ENCODE data around the gene TRPM4.

DNA sequence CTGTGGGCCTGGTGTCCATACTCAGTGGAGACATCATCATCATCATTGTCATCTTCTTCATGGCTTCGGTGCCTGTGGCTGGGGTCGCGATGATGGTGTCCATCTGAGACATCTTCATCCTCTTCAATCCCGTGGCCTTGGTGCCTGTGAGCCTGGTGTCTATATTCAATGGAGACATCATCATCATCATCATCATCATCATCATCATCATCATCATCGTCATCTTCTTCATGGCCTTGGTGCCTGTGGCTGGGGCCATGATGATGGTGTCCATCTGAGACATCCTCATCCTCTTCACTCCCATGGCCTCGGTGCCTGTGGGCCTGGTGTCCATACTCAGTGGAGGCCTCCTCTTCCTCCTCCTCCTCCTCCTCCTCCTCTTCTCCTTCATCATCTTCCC, 3.3 kb upstream of the TRPM4 start:
- no peak for TF ChIP-seq POLR2A (IDR thresholded peaks at IDR 0.05)
- TF ChIP-seq, protein P1, sequence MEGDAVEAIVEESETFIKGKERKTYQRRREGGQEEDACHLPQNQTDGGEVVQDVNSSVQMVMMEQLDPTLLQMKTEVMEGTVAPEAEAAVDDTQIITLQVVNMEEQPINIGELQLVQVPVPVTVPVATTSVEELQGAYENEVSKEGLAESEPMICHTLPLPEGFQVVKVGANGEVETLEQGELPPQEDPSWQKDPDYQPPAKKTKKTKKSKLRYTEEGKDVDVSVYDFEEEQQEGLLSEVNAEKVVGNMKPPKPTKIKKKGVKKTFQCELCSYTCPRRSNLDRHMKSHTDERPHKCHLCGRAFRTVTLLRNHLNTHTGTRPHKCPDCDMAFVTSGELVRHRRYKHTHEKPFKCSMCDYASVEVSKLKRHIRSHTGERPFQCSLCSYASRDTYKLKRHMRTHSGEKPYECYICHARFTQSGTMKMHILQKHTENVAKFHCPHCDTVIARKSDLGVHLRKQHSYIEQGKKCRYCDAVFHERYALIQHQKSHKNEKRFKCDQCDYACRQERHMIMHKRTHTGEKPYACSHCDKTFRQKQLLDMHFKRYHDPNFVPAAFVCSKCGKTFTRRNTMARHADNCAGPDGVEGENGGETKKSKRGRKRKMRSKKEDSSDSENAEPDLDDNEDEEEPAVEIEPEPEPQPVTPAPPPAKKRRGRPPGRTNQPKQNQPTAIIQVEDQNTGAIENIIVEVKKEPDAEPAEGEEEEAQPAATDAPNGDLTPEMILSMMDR (IDR thresholded peaks at IDR 0.05): no peak

Measured in Peyer's patch (tissue), 4 donors.